Measurements from ENCODE around the gene RCOR1.

The RCOR1 gene

DNA sequence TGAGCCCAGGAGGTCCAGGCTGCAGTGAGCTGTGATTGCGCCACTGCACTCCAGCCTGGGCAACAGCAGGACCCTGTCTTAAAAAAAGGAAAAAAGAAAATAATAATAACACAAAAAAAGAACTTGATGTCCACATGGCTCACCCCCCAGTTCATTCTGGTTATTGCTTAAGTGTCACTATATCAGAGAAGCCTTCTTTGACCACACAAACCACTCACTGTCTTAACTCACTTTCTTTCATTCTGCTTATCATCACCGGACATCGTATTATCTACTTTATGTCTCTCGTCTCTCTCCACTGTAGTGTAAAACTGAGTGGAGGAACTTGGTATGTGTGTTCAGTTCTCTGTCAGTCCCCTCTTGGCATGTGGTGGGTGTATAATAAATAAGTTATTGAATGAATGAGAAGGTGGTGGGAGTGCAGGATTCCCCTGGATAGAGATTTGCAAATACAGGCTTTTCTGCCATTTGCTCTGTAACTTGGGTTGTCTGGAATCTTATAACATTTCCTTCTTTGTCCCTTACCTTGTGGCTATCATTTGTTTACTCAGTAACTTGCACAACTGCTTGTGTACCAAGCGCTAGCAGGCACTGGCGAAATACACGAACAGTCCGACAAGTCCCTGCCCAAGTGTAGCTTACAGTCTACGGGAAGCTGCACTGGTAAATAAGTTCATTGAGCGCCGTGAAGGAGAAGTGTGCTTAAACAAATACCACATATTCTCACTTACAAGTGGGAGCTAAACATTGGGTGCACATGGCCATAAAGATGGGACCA, 98.2 kb downstream of the RCOR1 start:
- TF ChIP-seq, protein P1, sequence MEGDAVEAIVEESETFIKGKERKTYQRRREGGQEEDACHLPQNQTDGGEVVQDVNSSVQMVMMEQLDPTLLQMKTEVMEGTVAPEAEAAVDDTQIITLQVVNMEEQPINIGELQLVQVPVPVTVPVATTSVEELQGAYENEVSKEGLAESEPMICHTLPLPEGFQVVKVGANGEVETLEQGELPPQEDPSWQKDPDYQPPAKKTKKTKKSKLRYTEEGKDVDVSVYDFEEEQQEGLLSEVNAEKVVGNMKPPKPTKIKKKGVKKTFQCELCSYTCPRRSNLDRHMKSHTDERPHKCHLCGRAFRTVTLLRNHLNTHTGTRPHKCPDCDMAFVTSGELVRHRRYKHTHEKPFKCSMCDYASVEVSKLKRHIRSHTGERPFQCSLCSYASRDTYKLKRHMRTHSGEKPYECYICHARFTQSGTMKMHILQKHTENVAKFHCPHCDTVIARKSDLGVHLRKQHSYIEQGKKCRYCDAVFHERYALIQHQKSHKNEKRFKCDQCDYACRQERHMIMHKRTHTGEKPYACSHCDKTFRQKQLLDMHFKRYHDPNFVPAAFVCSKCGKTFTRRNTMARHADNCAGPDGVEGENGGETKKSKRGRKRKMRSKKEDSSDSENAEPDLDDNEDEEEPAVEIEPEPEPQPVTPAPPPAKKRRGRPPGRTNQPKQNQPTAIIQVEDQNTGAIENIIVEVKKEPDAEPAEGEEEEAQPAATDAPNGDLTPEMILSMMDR (IDR thresholded peaks at IDR 0.05; ENCODE audit: insufficient read depth, low read depth, low read length, missing control alignments): no peak
- DNase-seq (ENCODE audit: low read depth): no peak
- H3K4me3 ChIP-seq (ENCODE audit: low read depth, low read length): no peak overlapping the region

DNA sequence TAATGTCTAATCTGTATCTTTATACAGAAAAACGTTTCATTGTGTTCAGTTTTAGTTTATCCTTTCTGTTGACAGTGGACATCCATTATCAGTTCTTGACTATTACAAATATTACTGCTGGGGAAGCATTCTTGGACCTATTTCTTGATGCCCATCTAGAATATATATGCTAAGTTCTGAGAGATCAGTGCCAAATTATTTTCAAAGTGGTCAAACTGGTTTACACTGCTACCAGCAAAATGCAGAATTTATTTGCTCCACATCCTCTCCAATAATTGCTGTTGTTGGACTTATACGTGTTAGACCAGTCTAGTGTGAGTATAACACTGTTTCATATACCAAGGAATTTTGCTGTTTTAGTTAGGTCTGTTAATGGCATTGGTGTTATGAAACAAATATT, 99.3 kb downstream of the RCOR1 start:
- TF ChIP-seq, protein P1 (IDR thresholded peaks at IDR 0.05; ENCODE audit: insufficient read depth, low read depth, low read length, missing control alignments): no peak
- DNase-seq (ENCODE audit: low read depth): no peak
- H3K4me3 ChIP-seq (ENCODE audit: low read depth, low read length): no peak overlapping the region

DNA sequence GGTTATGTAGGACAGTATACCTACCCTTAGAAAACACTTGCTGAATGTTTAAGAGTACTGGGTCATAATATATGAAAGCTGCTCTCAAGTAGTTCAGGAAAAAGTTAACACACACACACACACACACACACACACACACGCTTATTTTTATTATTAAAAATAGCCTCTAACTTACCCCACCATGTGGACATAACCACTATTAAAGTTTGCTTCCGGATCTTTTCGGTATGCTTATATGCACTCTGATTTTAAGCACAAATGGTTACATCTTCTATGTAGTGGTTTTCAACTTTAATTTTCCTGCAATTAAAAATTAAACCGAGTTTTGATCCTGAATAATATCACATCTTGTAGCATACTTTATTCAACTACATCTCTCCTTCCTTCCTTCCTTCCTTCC, 99.9 kb downstream of the RCOR1 start:
- TF ChIP-seq, protein P1 (IDR thresholded peaks at IDR 0.05; ENCODE audit: insufficient read depth, low read depth, low read length, missing control alignments): no peak
- no peak overlapping the region for H3K4me3 ChIP-seq (ENCODE audit: low read depth, low read length)
- no peak for DNase-seq (ENCODE audit: low read depth)

DNA sequence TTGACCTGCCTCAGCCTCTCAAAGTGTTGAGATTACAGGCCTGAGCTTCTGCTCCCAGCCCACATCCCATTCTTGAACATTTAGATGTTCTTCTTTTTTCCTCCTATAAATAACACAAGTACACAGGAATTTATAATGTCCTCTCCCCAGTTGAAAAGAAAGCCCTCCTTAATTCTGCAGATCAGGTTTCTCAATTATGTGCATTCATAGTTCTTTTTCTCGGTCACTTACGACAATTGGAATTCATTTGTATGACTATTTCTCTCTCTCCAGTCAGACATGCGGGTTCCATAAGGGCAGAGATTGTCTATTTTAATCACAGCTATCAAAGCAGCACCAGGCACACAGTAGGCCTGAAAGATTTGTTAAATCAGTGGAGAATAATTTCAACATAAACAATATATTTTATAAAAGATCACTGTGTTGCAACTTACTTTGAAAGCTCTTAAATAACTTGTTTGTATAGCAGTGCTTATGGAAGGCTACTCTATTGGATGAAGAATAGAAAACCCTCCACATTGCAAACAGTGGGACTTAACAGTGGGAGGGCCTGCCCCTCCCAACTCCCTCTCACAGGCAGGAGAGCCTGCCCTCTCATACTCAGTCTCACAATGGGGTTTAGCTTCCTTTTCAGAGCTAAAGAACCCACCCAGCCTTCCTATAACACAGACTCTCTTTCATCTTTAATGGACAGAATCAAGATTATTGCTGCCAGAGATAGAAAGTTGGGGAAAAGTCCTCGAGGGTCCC, 100.7 kb downstream of the RCOR1 start:
- TF ChIP-seq, protein P1 (IDR thresholded peaks at IDR 0.05; ENCODE audit: insufficient read depth, low read depth, low read length, missing control alignments): no peak
- no peak overlapping the region for H3K4me3 ChIP-seq (ENCODE audit: low read depth, low read length)
- no peak for DNase-seq (ENCODE audit: low read depth)

DNA sequence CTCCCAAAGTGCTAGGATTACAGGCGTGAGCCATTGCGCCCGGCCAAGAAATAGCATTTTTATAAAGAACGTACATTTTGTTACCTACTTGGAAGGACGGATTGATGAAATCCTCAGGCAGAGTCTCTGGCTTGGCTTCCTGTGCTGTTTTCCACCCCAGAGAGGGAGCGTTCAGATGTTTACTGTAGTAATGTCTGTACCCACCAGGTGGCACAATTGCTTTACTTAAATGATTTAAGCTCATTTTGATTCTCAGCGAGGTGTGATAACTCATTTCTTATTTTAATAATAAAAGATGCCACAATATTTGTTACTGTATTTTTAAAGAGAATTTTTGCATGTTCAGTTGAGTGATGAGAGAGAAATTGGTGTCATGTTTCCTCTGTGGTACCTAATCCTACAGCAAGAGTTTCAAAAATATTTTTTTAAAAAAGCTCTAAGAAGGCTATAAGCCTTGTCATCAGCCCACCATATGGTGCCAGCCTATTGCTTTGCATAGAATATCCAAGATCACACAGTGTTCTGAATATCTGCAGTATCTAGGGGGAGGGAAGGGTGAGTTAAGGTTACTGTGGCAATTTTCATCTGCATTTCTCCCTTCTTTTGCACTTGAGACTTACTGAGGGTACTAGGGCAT, 102.2 kb downstream of the RCOR1 start:
- DNase-seq (ENCODE audit: low read depth): peak; percentile 83
- TF ChIP-seq, protein P1 (IDR thresholded peaks at IDR 0.05; ENCODE audit: insufficient read depth, low read depth, low read length, missing control alignments): peak; percentile 50
- no peak overlapping the region for H3K4me3 ChIP-seq (ENCODE audit: low read depth, low read length)

DNA sequence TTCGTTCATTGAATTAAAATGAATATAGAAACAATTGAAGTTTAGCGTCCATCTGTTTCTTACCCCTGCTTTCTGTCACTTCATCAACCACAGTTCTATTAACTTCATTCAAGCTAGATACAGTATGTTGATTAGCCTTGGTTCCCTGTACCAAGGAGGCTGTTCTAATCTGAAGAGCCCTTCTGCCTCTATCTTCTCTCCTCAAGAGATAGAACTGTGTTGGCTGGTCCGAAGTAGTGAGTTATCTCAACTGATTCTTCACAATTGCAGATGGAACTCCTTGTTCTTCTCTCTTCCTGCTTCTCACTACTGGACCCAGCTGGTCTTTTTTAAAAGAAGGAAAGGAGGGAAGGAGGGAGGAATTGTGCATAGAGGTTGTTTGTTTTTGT, 102.7 kb downstream of the RCOR1 start:
- no peak overlapping the region for H3K4me3 ChIP-seq (ENCODE audit: low read depth, low read length)
- TF ChIP-seq, protein P1 (IDR thresholded peaks at IDR 0.05; ENCODE audit: insufficient read depth, low read depth, low read length, missing control alignments): no peak
- no peak for DNase-seq (ENCODE audit: low read depth)
